Stimulated activated CD4-positive, alpha-beta T cell treated with anti-CD3 and anti-CD28 coated beads, Interleukin-15, amount 100 ng/mL, for 24 hours (primary cell): Measurements from ENCODE around the gene OPTN.
"Not testable (repeated sequence)": the region's sequence is repeated elsewhere in the genome, so short reads cannot be mapped to it uniquely, and the experiment has no call there.

Source experiments
- DNase-seq: peaks from one replicate; pipeline ENCODE4 v3.0.0-alpha.2; 2020

OPTN gene

DNA sequence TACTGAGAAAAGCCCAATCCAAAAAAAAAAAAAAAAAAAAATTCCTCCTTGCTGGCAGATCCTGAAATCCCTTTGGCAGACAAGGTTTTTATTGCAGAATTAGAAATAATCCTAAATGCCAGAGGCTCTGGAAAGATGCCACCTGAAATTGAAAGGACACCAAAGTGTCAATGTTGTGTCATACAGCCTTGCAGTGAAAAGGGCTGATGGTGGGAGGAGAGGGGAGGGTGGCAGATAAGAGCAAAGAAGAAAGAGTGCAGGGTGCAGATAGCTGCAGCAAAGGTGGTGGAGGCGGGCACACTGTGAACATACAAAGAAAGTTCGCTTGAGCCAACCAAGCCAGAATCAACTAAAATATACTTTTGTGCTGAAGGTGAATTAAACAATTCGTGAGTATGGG, 8.2 kb upstream of the OPTN start:
- no peak for DNase-seq

- no peak for DNase-seq
Measured at GRCh38 chr10:13092291-13093102, 7.5 kb upstream of the OPTN start.

- DNase-seq, result not testable (repeated sequence)
Measured at GRCh38 chr10:13094082-13094481, 5.9 kb upstream of the OPTN start.

DNA sequence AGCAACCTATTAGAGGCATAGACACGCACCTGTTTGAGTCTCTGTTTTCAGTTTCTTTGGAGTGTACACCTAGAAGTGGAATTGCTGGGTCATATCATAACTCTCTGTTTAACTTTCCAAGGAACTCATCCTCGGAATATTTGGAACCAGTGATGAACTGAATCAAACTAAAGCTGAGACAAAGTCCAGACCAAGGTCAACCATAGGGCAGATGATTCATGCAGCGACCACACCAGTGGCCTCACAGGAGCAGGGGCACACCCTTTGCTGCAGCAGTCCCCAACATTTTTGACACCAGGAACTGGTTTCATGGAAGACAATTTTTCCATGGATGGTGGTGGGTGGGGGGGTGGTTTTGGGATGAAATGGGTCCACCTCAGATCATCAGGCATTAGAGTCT, 4.9 kb upstream of the OPTN start:
- no peak for DNase-seq

DNA sequence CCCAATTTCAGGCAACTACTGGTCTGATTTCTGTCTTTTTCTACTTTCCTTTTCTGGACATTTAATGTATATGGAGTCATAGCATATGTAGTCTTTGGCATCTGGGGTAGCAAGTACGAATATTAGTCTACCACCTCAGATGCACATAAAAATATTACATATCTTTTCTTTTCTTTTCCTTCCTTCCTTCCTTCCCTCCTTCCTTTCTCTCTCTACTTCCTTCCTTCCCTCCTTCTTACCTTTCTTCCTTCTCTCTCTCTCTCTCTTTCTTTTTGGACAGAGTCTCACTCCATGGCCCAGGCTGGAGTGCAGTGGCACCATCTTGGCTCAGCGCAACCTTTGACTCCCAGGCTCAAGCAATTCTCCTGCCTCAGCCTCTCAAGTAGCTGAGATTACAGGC, 4.0 kb upstream of the OPTN start:
- DNase-seq, result no peak

DNA sequence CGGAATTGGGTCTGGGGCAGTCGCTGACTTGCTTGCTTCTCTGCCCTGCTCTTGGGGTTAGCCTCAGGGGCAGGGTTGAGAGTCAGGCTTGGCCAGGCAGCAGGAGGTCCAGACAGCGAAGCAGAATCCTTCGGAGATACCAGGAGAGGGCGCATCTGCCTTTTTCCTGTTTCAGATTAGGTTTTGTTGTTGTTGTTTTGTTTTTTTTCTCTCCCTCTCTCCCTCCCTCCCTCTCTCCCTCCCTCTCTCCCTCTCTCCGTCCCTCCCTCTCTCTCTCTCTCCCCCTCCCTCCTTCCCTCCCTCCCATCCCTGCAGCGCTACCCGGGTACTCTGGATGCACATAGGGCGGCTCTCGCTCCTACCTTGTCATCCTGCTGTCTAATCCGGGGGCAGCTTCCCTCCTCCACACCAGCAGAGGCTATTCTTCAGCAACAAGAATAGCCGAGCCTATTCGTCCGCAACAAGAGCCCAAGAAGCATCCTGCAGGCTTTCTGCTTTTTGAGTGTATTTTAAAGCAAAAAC, 758 bp upstream of the OPTN start:
- DNase-seq, result peak; percentile 57

- DNase-seq, result peak; percentile 41
Measured at GRCh38 chr10:13100349-13101294, 659 bp downstream of the OPTN start.

GRCh38 chr10:13102002-13102794, 2.2 kb downstream of the OPTN start:
- no peak for DNase-seq

DNA sequence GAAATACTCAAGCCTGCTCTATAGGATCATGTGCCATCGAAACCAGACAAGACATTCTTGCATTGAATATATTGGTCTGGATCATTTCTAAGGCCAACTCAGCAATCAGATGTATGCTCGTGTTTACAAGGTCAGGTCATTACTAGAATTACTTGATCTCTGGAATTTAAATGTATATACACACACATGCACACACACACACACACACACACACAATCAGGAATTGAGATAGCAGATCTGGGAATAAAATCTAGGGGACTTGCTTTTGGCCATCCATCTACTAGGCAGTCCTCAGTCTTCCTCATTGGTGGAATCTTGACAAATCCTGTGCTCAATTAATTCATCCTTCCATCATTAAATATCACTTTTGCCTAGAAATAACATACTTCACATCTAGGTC, 3.6 kb downstream of the OPTN start:
- no peak for DNase-seq

GRCh38 chr10:13104697-13105096, 4.7 kb downstream of the OPTN start:
- DNase-seq, result no peak

- no peak for DNase-seq
Measured at GRCh38 chr10:13105184-13105583, 5.2 kb downstream of the OPTN start.

DNA sequence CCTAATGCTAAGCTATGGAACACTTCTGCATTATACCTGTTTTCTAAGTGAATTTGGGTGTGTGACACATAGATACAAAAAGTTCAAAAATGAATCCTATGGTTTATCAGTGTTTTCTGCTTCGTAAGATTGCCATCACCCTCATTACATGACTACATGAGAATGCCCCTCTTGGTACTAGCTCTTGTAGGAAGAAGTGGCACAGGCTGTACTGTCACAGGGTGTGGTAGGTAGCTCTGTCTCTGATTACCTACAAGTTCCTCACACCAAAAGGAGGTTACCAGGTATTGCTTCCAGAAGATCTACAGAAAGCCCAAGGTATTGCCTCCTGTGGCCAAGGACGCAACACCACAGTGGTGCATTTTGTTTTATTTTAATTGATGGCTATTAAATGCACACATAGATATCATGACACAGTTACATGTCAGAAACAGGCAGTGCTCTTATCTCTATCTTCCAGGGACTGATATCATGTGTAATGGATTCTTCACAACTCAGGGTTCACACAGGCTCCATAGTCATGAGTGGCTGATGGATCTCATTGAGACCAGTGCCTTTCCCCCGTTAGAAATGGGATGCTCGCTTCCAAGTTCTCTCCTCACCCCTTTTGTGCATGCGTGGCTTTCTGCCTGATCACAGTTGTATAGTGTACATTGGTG, 6.6 kb downstream of the OPTN start:
- no peak for DNase-seq

- peak; percentile 31 for DNase-seq
Measured at GRCh38 chr10:13110908-13111307, 10.9 kb downstream of the OPTN start.

GRCh38 chr10:13113544-13113943, 13.6 kb downstream of the OPTN start:
- DNase-seq, result no peak

- DNase-seq, result no peak
Measured at GRCh38 chr10:13115832-13116803, 16.2 kb downstream of the OPTN start.

- DNase-seq, result no peak
Measured at GRCh38 chr10:13117841-13118783, 18.1 kb downstream of the OPTN start.

- DNase-seq, result no peak
Measured at GRCh38 chr10:13118784-13119410, 18.9 kb downstream of the OPTN start.

DNA sequence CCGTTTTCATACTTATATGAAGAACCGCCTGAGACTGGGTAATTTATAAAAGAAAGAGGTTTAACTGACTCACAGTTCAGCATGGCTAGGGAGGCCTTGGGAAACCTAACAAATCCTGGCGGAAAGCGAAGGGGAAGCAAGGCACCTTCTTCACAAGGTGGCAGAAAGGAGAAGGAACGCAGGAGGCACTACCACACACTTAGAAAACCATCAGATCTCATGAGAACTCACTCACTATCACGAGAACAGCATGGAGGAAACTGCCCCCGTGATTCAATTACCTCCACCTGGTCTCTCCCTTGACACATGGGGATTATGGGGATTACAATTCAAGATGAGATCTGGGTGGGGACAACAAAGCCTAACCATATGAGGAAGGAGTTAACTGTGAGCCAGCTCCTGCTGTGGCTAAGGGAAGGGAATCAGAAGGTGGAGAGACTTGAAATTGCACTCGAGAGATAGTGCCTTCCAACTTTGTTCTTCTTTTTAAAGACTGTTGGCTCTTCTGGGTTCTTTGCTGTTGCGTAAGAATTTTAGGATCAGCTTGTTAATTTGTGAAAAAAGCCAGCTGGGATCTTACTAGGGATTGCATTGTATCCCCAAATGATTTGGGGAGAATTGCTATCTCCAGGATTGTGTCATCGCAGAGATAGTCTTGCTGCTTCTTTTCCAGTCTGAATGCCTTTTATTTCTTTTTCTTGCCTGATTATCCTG, 21.0 kb downstream of the OPTN start:
- DNase-seq, result no peak

DNA sequence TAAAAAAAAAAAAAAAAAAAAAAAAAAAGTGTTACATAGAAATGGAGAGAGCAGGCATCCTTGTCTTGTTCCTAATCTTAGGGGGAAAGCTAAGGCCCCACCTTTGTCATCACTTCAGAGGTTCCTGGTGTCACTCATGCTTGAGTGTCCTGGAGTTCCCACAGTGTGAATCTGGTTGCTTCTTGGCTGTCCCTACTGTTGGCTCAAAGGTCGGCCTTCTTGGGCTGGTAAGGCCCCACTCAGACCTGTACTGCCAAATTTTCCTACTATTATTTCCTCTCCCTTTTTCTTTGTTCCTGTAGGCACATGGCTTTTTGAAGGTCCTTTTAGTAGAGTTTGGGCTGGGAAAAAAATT, 21.5 kb downstream of the OPTN start:
- no peak for DNase-seq
